ENCODE data around the gene SCLY. TPM values are rescaled to one million over a fixed set of nuclear protein-coding genes. Genes with fewer than 3 reads are reported as not detected.

The SCLY gene
- total RNA-seq, 1 experiment from 2014 or later: 69.9 TPM

GRCh38 chr2:238128061-238128440 is 67.2 kb downstream of the SCLY start:
- H3K27me3 ChIP-seq (replicated peaks; ENCODE audit: insufficient read depth, low read depth, low read length, poor library complexity): no peaks in the 10 kb centered on the region
- POLR2A ChIA-PET (ENCODE audit: low non-redundant PET): no interaction called here
- intact Hi-C loops (cut with micrococcal nuclease; ENCODE audit: unreplicated experiment): no loop called here
- no peak overlapping the region for H3K27ac ChIP-seq (ENCODE audit: low read depth, low read length, poor library complexity, severe bottlenecking)
- no TSS peak for BruUV-seq (replicated peaks)
- no peaks in the 10 kb centered on the region for H3K36me3 ChIP-seq (ENCODE audit: insufficient read depth, low read length, poor library complexity, severe bottlenecking)
- no peaks in the 10 kb centered on the region for H3K4me1 ChIP-seq (ENCODE audit: insufficient read depth, low read length, poor library complexity, severe bottlenecking)
- H3K4me3 ChIP-seq (ENCODE audit: low read depth, low read length, poor library complexity, severe bottlenecking): no peak overlapping the region
- no peak for DNase-seq (ENCODE audit: low spot score)
- TF ChIP-seq, protein P1, sequence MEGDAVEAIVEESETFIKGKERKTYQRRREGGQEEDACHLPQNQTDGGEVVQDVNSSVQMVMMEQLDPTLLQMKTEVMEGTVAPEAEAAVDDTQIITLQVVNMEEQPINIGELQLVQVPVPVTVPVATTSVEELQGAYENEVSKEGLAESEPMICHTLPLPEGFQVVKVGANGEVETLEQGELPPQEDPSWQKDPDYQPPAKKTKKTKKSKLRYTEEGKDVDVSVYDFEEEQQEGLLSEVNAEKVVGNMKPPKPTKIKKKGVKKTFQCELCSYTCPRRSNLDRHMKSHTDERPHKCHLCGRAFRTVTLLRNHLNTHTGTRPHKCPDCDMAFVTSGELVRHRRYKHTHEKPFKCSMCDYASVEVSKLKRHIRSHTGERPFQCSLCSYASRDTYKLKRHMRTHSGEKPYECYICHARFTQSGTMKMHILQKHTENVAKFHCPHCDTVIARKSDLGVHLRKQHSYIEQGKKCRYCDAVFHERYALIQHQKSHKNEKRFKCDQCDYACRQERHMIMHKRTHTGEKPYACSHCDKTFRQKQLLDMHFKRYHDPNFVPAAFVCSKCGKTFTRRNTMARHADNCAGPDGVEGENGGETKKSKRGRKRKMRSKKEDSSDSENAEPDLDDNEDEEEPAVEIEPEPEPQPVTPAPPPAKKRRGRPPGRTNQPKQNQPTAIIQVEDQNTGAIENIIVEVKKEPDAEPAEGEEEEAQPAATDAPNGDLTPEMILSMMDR (conservative IDR thresholded peaks at IDR 0.05; ENCODE audit: low read depth, low read length): no peak
- TF ChIP-seq EZH2 (IDR thresholded peaks at IDR 0.05; ENCODE audit: borderline replicate concordance, low read depth, low read length, poor library complexity, severe bottlenecking): no peak
- CTCF ChIA-PET: no interaction called here
- H3K9me3 ChIP-seq (ENCODE audit: low read depth, low read length, poor library complexity, severe bottlenecking): no peaks in the 10 kb centered on the region

DNA sequence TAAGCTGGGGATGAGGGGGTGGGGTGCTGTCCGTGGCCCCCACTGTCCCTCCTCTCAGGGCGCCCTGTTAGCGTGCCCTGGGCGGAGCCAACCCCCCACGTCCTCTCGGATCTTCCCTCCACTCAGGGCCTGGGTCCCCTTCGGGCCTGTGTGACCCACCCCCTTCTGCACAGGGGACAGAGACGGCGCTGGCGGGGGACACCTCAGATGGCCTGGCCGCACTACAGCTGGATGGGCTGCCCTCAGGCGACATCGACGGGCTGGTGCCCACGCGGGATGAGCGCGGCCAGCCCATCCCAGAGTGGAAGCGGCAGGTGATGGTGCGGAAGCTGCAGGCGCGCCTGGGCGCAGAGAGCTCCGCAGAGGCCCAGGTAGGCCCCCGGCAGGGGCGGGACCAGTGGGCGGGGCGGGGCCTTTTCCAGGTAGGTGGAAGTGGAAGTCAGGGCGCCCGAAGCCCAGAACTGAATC is 67.8 kb downstream of the SCLY start:
- CTCF ChIA-PET: no interaction called here
- H3K4me1 ChIP-seq (ENCODE audit: insufficient read depth, low read length, poor library complexity, severe bottlenecking): no peaks in the 10 kb centered on the region
- no peak overlapping the region for H3K27ac ChIP-seq (ENCODE audit: low read depth, low read length, poor library complexity, severe bottlenecking)
- H3K27me3 ChIP-seq (replicated peaks; ENCODE audit: insufficient read depth, low read depth, low read length, poor library complexity): no peaks in the 10 kb centered on the region
- TF ChIP-seq, protein P1 (conservative IDR thresholded peaks at IDR 0.05; ENCODE audit: low read depth, low read length): no peak
- no peak for TF ChIP-seq EZH2 (IDR thresholded peaks at IDR 0.05; ENCODE audit: borderline replicate concordance, low read depth, low read length, poor library complexity, severe bottlenecking)
- no peaks in the 10 kb centered on the region for H3K9me3 ChIP-seq (ENCODE audit: low read depth, low read length, poor library complexity, severe bottlenecking)
- intact Hi-C loops (cut with micrococcal nuclease; ENCODE audit: unreplicated experiment): no loop called here
- no TSS peak for BruUV-seq (replicated peaks)
- POLR2A ChIA-PET (ENCODE audit: low non-redundant PET): no interaction called here
- H3K4me3 ChIP-seq (ENCODE audit: low read depth, low read length, poor library complexity, severe bottlenecking): no peak overlapping the region
- no peaks in the 10 kb centered on the region for H3K36me3 ChIP-seq (ENCODE audit: insufficient read depth, low read length, poor library complexity, severe bottlenecking)
- DNase-seq (ENCODE audit: low spot score): no peak

GRCh38 chr2:238129166-238130010 is 68.6 kb downstream of the SCLY start:
- POLR2A ChIA-PET (ENCODE audit: low non-redundant PET): no interaction called here
- TF ChIP-seq, protein P1 (conservative IDR thresholded peaks at IDR 0.05; ENCODE audit: low read depth, low read length): no peak
- no peak for TF ChIP-seq EZH2 (IDR thresholded peaks at IDR 0.05; ENCODE audit: borderline replicate concordance, low read depth, low read length, poor library complexity, severe bottlenecking)
- Histone ChIP-seq H3K9me3 (ENCODE audit: low read depth, low read length, poor library complexity, severe bottlenecking) (no peaks in the 10 kb centered on the region), H3K27ac (ENCODE audit: low read depth, low read length, poor library complexity, severe bottlenecking) (no peak overlapping the region), H3K4me3 (ENCODE audit: low read depth, low read length, poor library complexity, severe bottlenecking) (no peak overlapping the region), H3K4me1 (ENCODE audit: insufficient read depth, low read length, poor library complexity, severe bottlenecking) (no peaks in the 10 kb centered on the region), H3K27me3 (replicated peaks; ENCODE audit: insufficient read depth, low read depth, low read length, poor library complexity) (no peaks in the 10 kb centered on the region), H3K36me3 (ENCODE audit: insufficient read depth, low read length, poor library complexity, severe bottlenecking) (no peaks in the 10 kb centered on the region)
- DNase-seq (ENCODE audit: low spot score): no peak
- CTCF ChIA-PET: no interaction called here
- no TSS peak for BruUV-seq (replicated peaks)
- intact Hi-C loops (cut with micrococcal nuclease; ENCODE audit: unreplicated experiment): no loop called here
